ENCODE measurements around the gene ZNF217. TPM values are rescaled to one million over a fixed set of nuclear protein-coding genes. Genes with fewer than 3 reads are reported as not detected.
"Not testable (repeated sequence)": the region's sequence is repeated elsewhere in the genome, so short reads cannot be mapped to it uniquely, and the experiment has no call there.

The ZNF217 gene
- total and polyA plus RNA-seq, 7 experiments from 2014 or later: 17.3 to 104 (median 75.6) TPM

- H3K27ac Mint-ChIP-seq: peak overlapping the region in 3 of 9 donors; percentile 8 to 50 (median 25)
- POLR2A ChIA-PET: interaction anchor here (0.6 to 4.2 kb wide), 3 partner anchors 16 to 297 kb away, joined by 3 to 14 read pairs (median 3); no protein-coding TSS in a partner anchor
- ATAC-seq; H3K27ac ChIP-seq (ENCODE audit: low read depth, low read length); H3K27me3 Mint-ChIP-seq; intact Hi-C loops (cut with micrococcal nuclease); DNase-seq; H3K9me3 Mint-ChIP-seq; H3K36me3 ChIP-seq (ENCODE audit: control insufficient read depth in 2 of 3, insufficient read depth in 3 of 3, low read length in 3 of 3); H3K4me3 Mint-ChIP-seq; H3K4me3 ChIP-seq (ENCODE audit: low read length); CTCF ChIA-PET; H3K9me3 ChIP-seq (ENCODE audit: control insufficient read depth in 2 of 3, low read length in 3 of 3); H3K27me3 ChIP-seq (ENCODE audit: control insufficient read depth in 2 of 2, insufficient read depth in 2 of 2, low read length in 2 of 2); H3K36me3 Mint-ChIP-seq: not testable (repeated sequence)
- peaks cover 36 to 60% (median 55%) of the 10 kb centered on the region in 7 donors for H3K4me1 Mint-ChIP-seq
- H3K4me1 ChIP-seq (ENCODE audit: control insufficient read depth in 2 of 2, insufficient read depth in 2 of 2, low read length in 2 of 2): peaks cover 5 to 17% of the 10 kb centered on the region in 2 donors
Measured at GRCh38 chr20:53637310-53637709, 43.7 kb upstream of the ZNF217 start.

GRCh38 chr20:53636540-53637097, 43.0 kb upstream of the ZNF217 start:
- H3K4me3 Mint-ChIP-seq: no peak overlapping the region
- no peaks in the 10 kb centered on the region for H3K27me3 Mint-ChIP-seq
- intact Hi-C loops (cut with micrococcal nuclease): no loop called here
- ChIA-PET CTCF (interaction anchor here (0.9 kb wide), 1 partner anchor 235 kb away, joined by 3 read pairs; no protein-coding TSS in a partner anchor), POLR2A (interaction anchor here (0.6 to 4.2 kb wide), 6 partner anchors 8 to 40 kb away, joined by 3 to 15 read pairs (median 4); no protein-coding TSS in a partner anchor)
- DNase-seq: no peak
- H3K4me1 ChIP-seq (ENCODE audit: control insufficient read depth in 2 of 2, insufficient read depth in 2 of 2, low read length in 2 of 2): peaks cover 0 to 11% of the 10 kb centered on the region in 2 donors
- H3K36me3 ChIP-seq (ENCODE audit: control insufficient read depth in 2 of 3, insufficient read depth in 3 of 3, low read length in 3 of 3): no peaks in the 10 kb centered on the region
- no peak overlapping the region for H3K4me3 ChIP-seq (ENCODE audit: low read length)
- peaks cover 0 to 1% (median 0%) of the 10 kb centered on the region in 11 donors for H3K9me3 Mint-ChIP-seq
- peaks cover 38 to 61% (median 54%) of the 10 kb centered on the region in 7 donors for H3K4me1 Mint-ChIP-seq
- H3K27ac ChIP-seq (ENCODE audit: low read depth, low read length): no peak overlapping the region
- ATAC-seq: no peak
- H3K9me3 ChIP-seq (ENCODE audit: control insufficient read depth in 2 of 3, low read length in 3 of 3): no peaks in the 10 kb centered on the region
- H3K27me3 ChIP-seq (ENCODE audit: control insufficient read depth in 2 of 2, insufficient read depth in 2 of 2, low read length in 2 of 2): no peaks in the 10 kb centered on the region
- peaks cover 0 to 1% (median 0%) of the 10 kb centered on the region in 5 donors for H3K36me3 Mint-ChIP-seq
- H3K27ac Mint-ChIP-seq: peak overlapping the region; percentile 9 to 79 (median 65)

- H3K27me3 ChIP-seq (ENCODE audit: control insufficient read depth in 2 of 2, insufficient read depth in 2 of 2, low read length in 2 of 2): no peaks in the 10 kb centered on the region
- ChIA-PET CTCF (interaction anchor here (0.9 to 1.1 kb wide), 2 partner anchors 20 to 26 kb away, joined by 3 to 4 read pairs; no protein-coding TSS in a partner anchor), POLR2A (interaction anchor here (0.5 to 4.2 kb wide), 10 partner anchors 10 to 118 kb away, joined by 3 to 15 read pairs (median 4); no protein-coding TSS in a partner anchor)
- peak overlapping the region; percentile 14 to 78 (median 49) for H3K27ac Mint-ChIP-seq
- H3K9me3 ChIP-seq (ENCODE audit: control insufficient read depth in 2 of 3, low read length in 3 of 3): no peaks in the 10 kb centered on the region
- no peaks in the 10 kb centered on the region for H3K27me3 Mint-ChIP-seq
- peaks cover 33 to 54% (median 45%) of the 10 kb centered on the region in 7 donors for H3K4me1 Mint-ChIP-seq
- H3K4me1 ChIP-seq (ENCODE audit: control insufficient read depth in 2 of 2, insufficient read depth in 2 of 2, low read length in 2 of 2): peaks cover 0 to 8% of the 10 kb centered on the region in 2 donors
- no peaks in the 10 kb centered on the region for H3K36me3 ChIP-seq (ENCODE audit: control insufficient read depth in 2 of 3, insufficient read depth in 3 of 3, low read length in 3 of 3)
- H3K9me3 Mint-ChIP-seq: peaks cover 0 to 1% (median 0%) of the 10 kb centered on the region in 11 donors
- DNase-seq: no peak
- no peak overlapping the region for H3K4me3 ChIP-seq (ENCODE audit: low read length)
- H3K27ac ChIP-seq (ENCODE audit: low read depth, low read length): no peak overlapping the region
- peaks cover 0 to 1% (median 0%) of the 10 kb centered on the region in 5 donors for H3K36me3 Mint-ChIP-seq
- peak overlapping the region in 4 of 10 donors; percentile 4 to 67 (median 15) for H3K4me3 Mint-ChIP-seq
- peak; percentile 54 for ATAC-seq
- intact Hi-C loops (cut with micrococcal nuclease): loop anchor here in 1 of 2 donors (1.0 kb wide), 1 partner anchor 14 kb away; no protein-coding TSS in a partner anchor
Measured at GRCh38 chr20:53635221-53635620, 41.6 kb upstream of the ZNF217 start.

- Mint-ChIP-seq H3K4me1 (peaks cover 16 to 48% (median 38%) of the 10 kb centered on the region in 7 donors), H3K27ac (peak overlapping the region in 2 of 9 donors; percentile 32 to 87), H3K4me3 (no peak overlapping the region), H3K27me3 (no peaks in the 10 kb centered on the region), H3K36me3 (peaks cover 0 to 1% (median 0%) of the 10 kb centered on the region in 5 donors), H3K9me3 (no peaks in the 10 kb centered on the region)
- Histone ChIP-seq H3K36me3 (ENCODE audit: control insufficient read depth in 2 of 3, insufficient read depth in 3 of 3, low read length in 3 of 3) (no peaks in the 10 kb centered on the region), H3K4me1 (ENCODE audit: control insufficient read depth in 2 of 2, insufficient read depth in 2 of 2, low read length in 2 of 2) (peaks cover 0 to 8% of the 10 kb centered on the region in 2 donors), H3K9me3 (ENCODE audit: control insufficient read depth in 2 of 3, low read length in 3 of 3) (no peaks in the 10 kb centered on the region), H3K27ac (ENCODE audit: low read depth, low read length) (no peak overlapping the region), H3K27me3 (ENCODE audit: control insufficient read depth in 2 of 2, insufficient read depth in 2 of 2, low read length in 2 of 2) (no peaks in the 10 kb centered on the region), H3K4me3 (ENCODE audit: low read length) (no peak overlapping the region)
- ATAC-seq (peak; percentile 41), DNase-seq (no peak)
- ChIA-PET POLR2A (interaction anchor here (0.5 to 1.3 kb wide), 10 partner anchors 9 to 231 kb away, joined by 3 to 5 read pairs (median 3); no protein-coding TSS in a partner anchor), CTCF (interaction anchor here (0.6 kb wide), 1 partner anchor 19 kb away, joined by 4 read pairs; no protein-coding TSS in a partner anchor)
- intact Hi-C loops (cut with micrococcal nuclease): no loop called here
Measured at GRCh38 chr20:53631909-53632662, 38.4 kb upstream of the ZNF217 start.

- Mint-ChIP-seq H3K27ac (peak overlapping the region in 1 of 9 donors; percentile 10), H3K4me1 (peaks cover 6 to 34% (median 19%) of the 10 kb centered on the region in 7 donors), H3K9me3 (no peaks in the 10 kb centered on the region), H3K4me3 (no peak overlapping the region), H3K36me3 (peaks cover 0 to 1% (median 0%) of the 10 kb centered on the region in 5 donors), H3K27me3 (no peaks in the 10 kb centered on the region)
- Histone ChIP-seq H3K9me3 (ENCODE audit: control insufficient read depth in 2 of 3, low read length in 3 of 3) (no peaks in the 10 kb centered on the region), H3K36me3 (ENCODE audit: control insufficient read depth in 2 of 3, insufficient read depth in 3 of 3, low read length in 3 of 3) (no peaks in the 10 kb centered on the region), H3K4me3 (ENCODE audit: low read length) (no peak overlapping the region), H3K4me1 (ENCODE audit: control insufficient read depth in 2 of 2, insufficient read depth in 2 of 2, low read length in 2 of 2) (no peaks in the 10 kb centered on the region), H3K27ac (ENCODE audit: low read depth, low read length) (no peak overlapping the region), H3K27me3 (ENCODE audit: control insufficient read depth in 2 of 2, insufficient read depth in 2 of 2, low read length in 2 of 2) (no peaks in the 10 kb centered on the region)
- CTCF ChIA-PET: no interaction called here
- DNase-seq (no peak), ATAC-seq (no peak)
- POLR2A ChIA-PET: no interaction called here
- intact Hi-C loops (cut with micrococcal nuclease): no loop called here
Measured at GRCh38 chr20:53629436-53629835, 35.8 kb upstream of the ZNF217 start.

- H3K27me3 Mint-ChIP-seq; H3K27ac ChIP-seq (ENCODE audit: low read depth, low read length); H3K36me3 ChIP-seq (ENCODE audit: control insufficient read depth in 2 of 3, insufficient read depth in 3 of 3, low read length in 3 of 3); H3K9me3 ChIP-seq (ENCODE audit: control insufficient read depth in 2 of 3, low read length in 3 of 3); H3K4me3 ChIP-seq (ENCODE audit: low read length); CTCF ChIA-PET; intact Hi-C loops (cut with micrococcal nuclease); H3K27me3 ChIP-seq (ENCODE audit: control insufficient read depth in 2 of 2, insufficient read depth in 2 of 2, low read length in 2 of 2); ATAC-seq; H3K9me3 Mint-ChIP-seq; DNase-seq; H3K4me1 ChIP-seq (ENCODE audit: control insufficient read depth in 2 of 2, insufficient read depth in 2 of 2, low read length in 2 of 2); H3K36me3 Mint-ChIP-seq: not testable (repeated sequence)
- peaks cover 11 to 34% (median 20%) of the 10 kb centered on the region in 7 donors for H3K4me1 Mint-ChIP-seq
- POLR2A ChIA-PET: interaction anchor here (0.6 kb wide), 1 partner anchor 13 kb away, joined by 3 read pairs; no protein-coding TSS in a partner anchor
- H3K27ac Mint-ChIP-seq: peak overlapping the region in 6 of 9 donors; percentile 12 to 80 (median 52)
- peak overlapping the region in 1 of 10 donors; percentile 25 for H3K4me3 Mint-ChIP-seq
Measured at GRCh38 chr20:53628758-53629157, 35.1 kb upstream of the ZNF217 start.
